Measurements from ENCODE around the gene MYO1D. TPM values are rescaled to one million over a fixed set of nuclear protein-coding genes. Genes with fewer than 3 reads are reported as not detected.

Gene MYO1D
- total and polyA plus RNA-seq, 4 donors, result 4.5 to 22.9 (median 13.3) TPM

DNA sequence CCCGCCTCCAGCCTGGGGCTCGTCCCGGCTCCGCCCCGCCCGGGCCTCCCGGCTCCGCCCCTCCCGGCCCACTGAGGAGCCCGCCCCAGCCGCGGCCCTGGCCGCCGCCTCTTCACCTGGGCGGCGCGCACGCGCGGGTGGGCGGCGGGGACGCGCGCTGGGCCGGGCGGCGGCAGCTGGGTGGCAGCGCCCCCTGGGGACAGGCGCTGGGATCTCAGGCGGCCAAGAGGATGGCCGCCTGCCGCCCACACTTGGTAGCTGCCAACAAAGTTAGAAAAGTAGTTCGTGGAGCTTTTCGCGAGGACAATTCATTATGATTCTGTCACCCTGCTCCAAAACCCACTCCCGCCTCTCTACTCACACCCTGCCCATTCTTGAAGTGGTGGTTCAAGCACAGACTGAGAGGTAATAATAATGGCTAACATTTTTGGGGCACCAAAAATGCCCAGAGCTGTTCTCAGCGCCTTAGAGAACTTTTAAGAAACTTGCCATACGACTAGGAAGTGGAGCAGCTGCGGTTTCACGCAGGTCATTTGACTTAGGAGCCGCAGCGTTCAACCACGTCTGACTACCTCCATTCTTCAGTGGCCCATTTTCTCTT is 340 bp upstream of the MYO1D start:
- peak overlapping the region in 1 of 2 donors; percentile 14 for H3K27ac ChIP-seq (ENCODE audit: low read depth in 1 of 2, low read length in 2 of 2)
- peak; percentile 94 for DNase-seq (ENCODE audit: low spot score)
- H3K9ac ChIP-seq (ENCODE audit: low read depth in 1 of 2, low read length in 2 of 2), result peak overlapping the region in 1 of 2 donors; percentile 87
- peak overlapping the region in 2 of 3 donors; percentile 15 to 100 for H3K4me3 ChIP-seq (ENCODE audit: low read depth in 1 of 3, low read length in 3 of 3)
- peaks cover 2 to 16% (median 7%) of the 10 kb centered on the region in 4 donors for H3K4me1 ChIP-seq (ENCODE audit: control insufficient read depth in 4 of 4, insufficient read depth in 4 of 4, low read length in 3 of 4)
- no peak for TF ChIP-seq FOXA1 (IDR thresholded peaks at IDR 0.05)
- TF ChIP-seq RAD21 (IDR thresholded peaks at IDR 0.05), result peak; percentile 68 to 76
- TF ChIP-seq, protein P1, sequence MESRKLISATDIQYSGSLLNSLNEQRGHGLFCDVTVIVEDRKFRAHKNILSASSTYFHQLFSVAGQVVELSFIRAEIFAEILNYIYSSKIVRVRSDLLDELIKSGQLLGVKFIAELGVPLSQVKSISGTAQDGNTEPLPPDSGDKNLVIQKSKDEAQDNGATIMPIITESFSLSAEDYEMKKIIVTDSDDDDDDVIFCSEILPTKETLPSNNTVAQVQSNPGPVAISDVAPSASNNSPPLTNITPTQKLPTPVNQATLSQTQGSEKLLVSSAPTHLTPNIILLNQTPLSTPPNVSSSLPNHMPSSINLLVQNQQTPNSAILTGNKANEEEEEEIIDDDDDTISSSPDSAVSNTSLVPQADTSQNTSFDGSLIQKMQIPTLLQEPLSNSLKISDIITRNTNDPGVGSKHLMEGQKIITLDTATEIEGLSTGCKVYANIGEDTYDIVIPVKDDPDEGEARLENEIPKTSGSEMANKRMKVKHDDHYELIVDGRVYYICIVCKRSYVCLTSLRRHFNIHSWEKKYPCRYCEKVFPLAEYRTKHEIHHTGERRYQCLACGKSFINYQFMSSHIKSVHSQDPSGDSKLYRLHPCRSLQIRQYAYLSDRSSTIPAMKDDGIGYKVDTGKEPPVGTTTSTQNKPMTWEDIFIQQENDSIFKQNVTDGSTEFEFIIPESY (IDR thresholded peaks at IDR 0.05), result no peak
- TF ChIP-seq, protein P2, sequence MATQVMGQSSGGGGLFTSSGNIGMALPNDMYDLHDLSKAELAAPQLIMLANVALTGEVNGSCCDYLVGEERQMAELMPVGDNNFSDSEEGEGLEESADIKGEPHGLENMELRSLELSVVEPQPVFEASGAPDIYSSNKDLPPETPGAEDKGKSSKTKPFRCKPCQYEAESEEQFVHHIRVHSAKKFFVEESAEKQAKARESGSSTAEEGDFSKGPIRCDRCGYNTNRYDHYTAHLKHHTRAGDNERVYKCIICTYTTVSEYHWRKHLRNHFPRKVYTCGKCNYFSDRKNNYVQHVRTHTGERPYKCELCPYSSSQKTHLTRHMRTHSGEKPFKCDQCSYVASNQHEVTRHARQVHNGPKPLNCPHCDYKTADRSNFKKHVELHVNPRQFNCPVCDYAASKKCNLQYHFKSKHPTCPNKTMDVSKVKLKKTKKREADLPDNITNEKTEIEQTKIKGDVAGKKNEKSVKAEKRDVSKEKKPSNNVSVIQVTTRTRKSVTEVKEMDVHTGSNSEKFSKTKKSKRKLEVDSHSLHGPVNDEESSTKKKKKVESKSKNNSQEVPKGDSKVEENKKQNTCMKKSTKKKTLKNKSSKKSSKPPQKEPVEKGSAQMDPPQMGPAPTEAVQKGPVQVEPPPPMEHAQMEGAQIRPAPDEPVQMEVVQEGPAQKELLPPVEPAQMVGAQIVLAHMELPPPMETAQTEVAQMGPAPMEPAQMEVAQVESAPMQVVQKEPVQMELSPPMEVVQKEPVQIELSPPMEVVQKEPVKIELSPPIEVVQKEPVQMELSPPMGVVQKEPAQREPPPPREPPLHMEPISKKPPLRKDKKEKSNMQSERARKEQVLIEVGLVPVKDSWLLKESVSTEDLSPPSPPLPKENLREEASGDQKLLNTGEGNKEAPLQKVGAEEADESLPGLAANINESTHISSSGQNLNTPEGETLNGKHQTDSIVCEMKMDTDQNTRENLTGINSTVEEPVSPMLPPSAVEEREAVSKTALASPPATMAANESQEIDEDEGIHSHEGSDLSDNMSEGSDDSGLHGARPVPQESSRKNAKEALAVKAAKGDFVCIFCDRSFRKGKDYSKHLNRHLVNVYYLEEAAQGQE (IDR thresholded peaks at IDR 0.05), result no peak
- no peak for TF ChIP-seq JUND (IDR thresholded peaks at IDR 0.05)
- TF ChIP-seq SP1 (IDR thresholded peaks at IDR 0.05), result no peak
- TF ChIP-seq, protein P3, sequence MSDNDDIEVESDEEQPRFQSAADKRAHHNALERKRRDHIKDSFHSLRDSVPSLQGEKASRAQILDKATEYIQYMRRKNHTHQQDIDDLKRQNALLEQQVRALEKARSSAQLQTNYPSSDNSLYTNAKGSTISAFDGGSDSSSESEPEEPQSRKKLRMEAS (IDR thresholded peaks at IDR 0.05), result no peak
- TF ChIP-seq TAF1 (conservative IDR thresholded peaks at IDR 0.05), result no peak
- TF ChIP-seq HNF4A (conservative IDR thresholded peaks at IDR 0.05), result no peak
- TF ChIP-seq YY1 (IDR thresholded peaks at IDR 0.05), result no peak
- no peak for TF ChIP-seq HNF4G (IDR thresholded peaks at IDR 0.05)
- TF ChIP-seq, protein P4, sequence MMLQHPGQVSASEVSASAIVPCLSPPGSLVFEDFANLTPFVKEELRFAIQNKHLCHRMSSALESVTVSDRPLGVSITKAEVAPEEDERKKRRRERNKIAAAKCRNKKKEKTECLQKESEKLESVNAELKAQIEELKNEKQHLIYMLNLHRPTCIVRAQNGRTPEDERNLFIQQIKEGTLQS (IDR thresholded peaks at IDR 0.05), result no peak
- no peak for TF ChIP-seq RXRA (IDR thresholded peaks at IDR 0.05)
- TF ChIP-seq EGR1 (IDR thresholded peaks at IDR 0.05; ENCODE audit: low read depth in 2 of 2), result no peak
- TF ChIP-seq NR2F2 (IDR thresholded peaks at IDR 0.05), result no peak
- TF ChIP-seq, protein P5, sequence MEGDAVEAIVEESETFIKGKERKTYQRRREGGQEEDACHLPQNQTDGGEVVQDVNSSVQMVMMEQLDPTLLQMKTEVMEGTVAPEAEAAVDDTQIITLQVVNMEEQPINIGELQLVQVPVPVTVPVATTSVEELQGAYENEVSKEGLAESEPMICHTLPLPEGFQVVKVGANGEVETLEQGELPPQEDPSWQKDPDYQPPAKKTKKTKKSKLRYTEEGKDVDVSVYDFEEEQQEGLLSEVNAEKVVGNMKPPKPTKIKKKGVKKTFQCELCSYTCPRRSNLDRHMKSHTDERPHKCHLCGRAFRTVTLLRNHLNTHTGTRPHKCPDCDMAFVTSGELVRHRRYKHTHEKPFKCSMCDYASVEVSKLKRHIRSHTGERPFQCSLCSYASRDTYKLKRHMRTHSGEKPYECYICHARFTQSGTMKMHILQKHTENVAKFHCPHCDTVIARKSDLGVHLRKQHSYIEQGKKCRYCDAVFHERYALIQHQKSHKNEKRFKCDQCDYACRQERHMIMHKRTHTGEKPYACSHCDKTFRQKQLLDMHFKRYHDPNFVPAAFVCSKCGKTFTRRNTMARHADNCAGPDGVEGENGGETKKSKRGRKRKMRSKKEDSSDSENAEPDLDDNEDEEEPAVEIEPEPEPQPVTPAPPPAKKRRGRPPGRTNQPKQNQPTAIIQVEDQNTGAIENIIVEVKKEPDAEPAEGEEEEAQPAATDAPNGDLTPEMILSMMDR (IDR thresholded peaks at IDR 0.05; ENCODE audit: low read depth, low read length, missing input control), result peak; percentile 100
- TF ChIP-seq GABPA (IDR thresholded peaks at IDR 0.05 in 1 of 2, conservative IDR thresholded peaks at IDR 0.05 in 1 of 2), result no peak
- no peaks in the 10 kb centered on the region for H3K9me3 ChIP-seq (ENCODE audit: control insufficient read depth in 4 of 4, low read length in 3 of 4)
- WGBS, result 3% methylated on average over 44 of the region's 44 CpGs
- H3K36me3 ChIP-seq (ENCODE audit: control insufficient read depth in 4 of 4, insufficient read depth in 3 of 4, low read depth in 1 of 4, low read length in 3 of 4), result no peaks in the 10 kb centered on the region
- no peaks in the 10 kb centered on the region for H3K27me3 ChIP-seq (ENCODE audit: control insufficient read depth in 4 of 4, insufficient read depth in 4 of 4, low read length in 3 of 4)

Measured in liver (tissue), 9 donors.